NCI-H2171 treated with DMSO at 0.1 percent for 48 hours (cell line): ENCODE results near the gene PTPRE.
A peak's percentile ranks its signal among the peaks of the same experiment; 100 is the strongest.

ENCODE experiments used
- DNase-seq: peaks from one replicate; lab custom pipeline; 2025; lab: John Stamatoyannopoulos, UW

Gene PTPRE

GRCh38 chr10:127926455-127926854 lies 19.6 kb downstream of the PTPRE start:
- DNase-seq: no peak

- no peak for DNase-seq
These were observed 21.3 kb downstream of the PTPRE start for GRCh38 chr10:127928021-127928806.

GRCh38 chr10:127932521-127933270 lies 25.8 kb downstream of the PTPRE start:
- no peak for DNase-seq

- DNase-seq: no peak
These were observed 26.4 kb downstream of the PTPRE start for GRCh38 chr10:127933271-127933670.

- no peak for DNase-seq
These were observed 27.5 kb downstream of the PTPRE start for GRCh38 chr10:127934383-127934782.

DNA sequence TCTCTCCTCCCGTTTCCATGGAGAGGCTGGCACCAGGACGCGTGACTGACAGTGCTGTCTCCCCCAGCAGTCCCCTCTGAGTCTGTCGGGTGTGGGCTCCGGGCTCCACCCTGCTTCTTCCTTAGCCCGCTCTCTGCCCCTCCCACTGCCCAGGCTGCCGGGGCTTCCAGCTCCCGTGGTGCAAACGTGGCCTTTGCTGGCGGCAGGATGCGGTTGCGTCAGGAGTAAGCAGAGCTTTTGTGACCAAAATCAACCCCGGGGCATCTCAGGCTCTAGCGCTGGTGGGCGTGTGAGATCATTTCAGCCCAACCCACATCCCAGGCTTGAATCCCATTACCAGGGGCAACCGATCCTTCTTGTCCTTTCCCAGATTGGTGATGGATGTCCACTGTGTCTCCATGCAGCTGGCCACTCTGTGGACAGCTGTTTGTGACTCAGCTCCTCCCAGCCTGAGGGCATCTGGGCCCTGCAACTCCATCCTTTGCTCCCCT lies 28.2 kb downstream of the PTPRE start:
- DNase-seq: no peak

GRCh38 chr10:127937069-127937468 lies 30.2 kb downstream of the PTPRE start:
- no peak for DNase-seq

GRCh38 chr10:127937915-127938463 lies 31.1 kb downstream of the PTPRE start:
- no peak for DNase-seq

DNA sequence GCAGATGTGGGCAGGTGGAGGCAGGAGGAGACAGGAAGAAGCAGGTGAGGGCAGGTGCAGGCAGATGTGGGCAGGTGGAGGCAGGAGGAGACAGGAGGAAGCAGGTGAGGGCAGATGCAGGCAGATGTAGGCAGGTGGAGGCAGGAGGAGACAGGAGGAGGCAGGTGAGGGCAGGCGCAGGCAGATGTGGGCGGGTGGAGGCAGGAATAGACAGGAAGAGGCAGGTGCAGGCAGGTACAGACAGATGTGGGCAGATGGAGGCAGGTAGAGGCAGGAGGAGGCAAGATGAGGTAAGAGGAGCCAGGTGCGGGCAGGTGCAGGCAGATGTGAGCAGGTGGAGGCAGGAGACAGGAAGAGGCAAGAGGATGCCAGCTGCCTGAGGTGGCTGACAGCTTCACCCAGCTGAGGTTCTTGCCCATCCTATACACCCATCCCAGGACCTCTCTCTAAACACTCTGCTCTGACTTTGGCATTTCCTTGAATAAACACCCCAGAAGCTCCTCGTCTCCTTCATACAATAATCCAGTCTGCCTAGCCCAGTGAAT lies 33.0 kb downstream of the PTPRE start:
- peak; percentile 54 for DNase-seq

- no peak for DNase-seq
These were observed 34.1 kb downstream of the PTPRE start for GRCh38 chr10:127940866-127941640.

DNA sequence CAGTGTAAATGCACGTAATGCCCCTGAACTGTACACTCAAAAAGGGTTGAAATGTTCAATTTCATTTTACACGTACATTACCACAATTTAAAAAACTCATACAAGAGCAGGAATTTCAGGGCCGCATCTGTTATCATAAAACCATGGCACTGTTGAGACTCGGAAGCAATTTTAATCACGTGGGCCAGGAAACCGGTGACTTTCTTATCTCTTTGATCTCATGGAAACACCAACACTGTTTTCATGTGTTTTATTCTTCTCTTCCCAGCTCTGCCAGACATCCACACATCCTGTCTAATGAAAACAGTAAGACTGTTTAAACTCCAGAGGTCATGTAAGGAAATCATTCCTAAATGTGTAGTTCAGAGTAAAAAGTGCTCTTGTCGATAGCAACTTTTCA lies 35.9 kb downstream of the PTPRE start:
- no peak for DNase-seq

DNA sequence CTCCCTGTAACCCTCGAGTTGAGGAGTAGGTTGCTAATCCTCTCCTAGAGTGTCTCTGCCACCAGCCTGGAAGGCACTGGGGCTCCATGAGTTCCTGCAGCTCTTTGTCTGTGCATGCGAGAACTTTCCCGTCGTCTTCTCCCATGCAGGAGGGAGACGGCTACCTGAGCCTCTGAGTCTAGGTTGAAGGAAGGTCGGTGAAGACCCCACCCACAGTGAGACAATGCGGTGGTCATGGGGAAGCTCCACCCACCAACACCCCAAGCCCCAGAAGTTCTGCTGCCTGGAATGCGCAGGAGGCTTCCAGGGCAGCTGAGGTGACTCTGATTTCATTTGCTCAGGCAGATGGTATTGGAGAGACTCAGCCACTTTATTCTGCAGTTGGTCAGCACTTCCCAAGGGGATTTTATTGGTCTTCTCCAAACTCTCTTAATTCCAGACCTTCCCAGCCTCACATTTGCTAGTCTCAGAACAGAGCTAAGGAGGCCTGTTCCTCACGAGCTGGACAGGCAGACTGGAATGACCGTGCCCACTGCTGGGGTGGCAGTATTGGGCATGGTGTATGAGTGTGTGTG lies 36.5 kb downstream of the PTPRE start:
- no peak for DNase-seq

- no peak for DNase-seq
These were observed 37.4 kb downstream of the PTPRE start for GRCh38 chr10:127944256-127944655.

GRCh38 chr10:127945341-127945758 lies 38.4 kb downstream of the PTPRE start:
- peak; percentile 31 for DNase-seq

DNA sequence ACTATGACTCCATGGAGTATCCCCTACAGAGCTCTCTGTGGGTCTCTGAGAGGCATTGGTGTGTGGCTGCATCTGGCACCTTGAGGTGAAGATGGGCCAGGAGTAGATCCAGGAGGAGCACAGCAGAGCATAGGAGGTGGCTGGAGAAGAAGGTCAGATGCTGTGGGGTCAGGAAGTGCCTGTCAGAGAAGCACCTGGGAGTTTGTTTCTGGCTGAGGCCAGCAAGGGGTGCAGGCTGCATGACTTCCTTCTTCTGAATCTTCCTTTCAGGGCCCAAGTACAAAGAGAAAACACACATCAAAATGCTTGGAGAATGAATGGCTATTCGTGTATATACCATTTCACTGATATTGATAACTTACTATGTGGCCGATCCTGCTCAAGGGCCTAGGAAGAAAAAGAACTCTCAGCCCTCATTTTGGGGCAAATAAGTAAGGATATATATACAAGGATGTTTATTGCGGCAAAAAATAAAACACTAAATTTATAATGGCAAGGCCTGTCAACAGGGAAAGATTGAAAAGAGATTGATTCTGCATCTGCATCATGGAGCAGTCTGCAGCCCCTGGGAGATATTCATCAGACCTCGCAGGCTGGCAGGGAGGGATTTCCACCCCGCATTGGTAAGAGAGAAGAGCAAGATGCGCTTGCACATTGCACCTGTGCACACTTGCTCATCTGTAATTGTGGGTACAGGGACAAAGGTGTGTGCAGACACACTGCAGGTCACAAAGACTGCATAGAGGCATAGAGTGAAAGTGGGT lies 39.2 kb downstream of the PTPRE start:
- no peak for DNase-seq

DNA sequence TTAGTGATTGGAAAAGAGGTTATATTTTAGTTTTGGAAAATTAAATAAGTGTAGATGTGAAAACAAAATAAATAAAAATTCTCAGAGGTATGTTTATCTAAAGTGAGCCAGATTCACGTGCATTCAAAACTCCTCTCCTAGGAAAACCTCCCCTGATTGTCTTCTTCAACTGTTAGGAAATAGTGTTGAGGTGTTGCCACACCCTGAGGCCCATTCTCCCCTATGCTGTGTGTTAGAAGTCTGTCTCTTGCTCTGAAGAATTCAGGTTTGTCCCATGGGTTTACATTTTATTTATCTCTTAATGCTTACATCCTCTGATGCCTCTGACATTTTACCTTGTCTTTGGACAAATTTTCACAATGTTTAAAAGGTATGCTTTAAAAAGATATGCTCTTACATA lies 40.3 kb downstream of the PTPRE start:
- no peak for DNase-seq

DNA sequence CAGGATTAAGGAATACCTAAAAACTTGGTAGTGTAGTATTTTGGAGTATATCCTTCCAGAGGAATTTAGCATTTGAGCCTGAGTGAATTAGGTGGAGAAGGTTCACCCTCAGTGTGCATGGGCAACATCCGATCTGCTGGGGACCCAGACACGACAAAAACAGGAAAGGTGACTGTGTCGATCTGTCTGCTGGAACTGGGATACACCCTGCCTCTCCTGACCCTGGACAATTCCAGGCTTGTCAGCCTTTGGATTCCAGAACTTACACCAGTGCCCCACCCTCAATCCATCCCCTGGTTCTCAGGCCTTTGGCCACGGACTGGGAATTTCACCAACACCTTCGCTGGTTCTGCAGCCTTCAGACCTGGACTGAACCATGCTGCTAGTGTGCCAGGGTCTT lies 41.9 kb downstream of the PTPRE start:
- DNase-seq: no peak

- no peak for DNase-seq
These were observed 42.9 kb downstream of the PTPRE start for GRCh38 chr10:127949831-127950230.

DNA sequence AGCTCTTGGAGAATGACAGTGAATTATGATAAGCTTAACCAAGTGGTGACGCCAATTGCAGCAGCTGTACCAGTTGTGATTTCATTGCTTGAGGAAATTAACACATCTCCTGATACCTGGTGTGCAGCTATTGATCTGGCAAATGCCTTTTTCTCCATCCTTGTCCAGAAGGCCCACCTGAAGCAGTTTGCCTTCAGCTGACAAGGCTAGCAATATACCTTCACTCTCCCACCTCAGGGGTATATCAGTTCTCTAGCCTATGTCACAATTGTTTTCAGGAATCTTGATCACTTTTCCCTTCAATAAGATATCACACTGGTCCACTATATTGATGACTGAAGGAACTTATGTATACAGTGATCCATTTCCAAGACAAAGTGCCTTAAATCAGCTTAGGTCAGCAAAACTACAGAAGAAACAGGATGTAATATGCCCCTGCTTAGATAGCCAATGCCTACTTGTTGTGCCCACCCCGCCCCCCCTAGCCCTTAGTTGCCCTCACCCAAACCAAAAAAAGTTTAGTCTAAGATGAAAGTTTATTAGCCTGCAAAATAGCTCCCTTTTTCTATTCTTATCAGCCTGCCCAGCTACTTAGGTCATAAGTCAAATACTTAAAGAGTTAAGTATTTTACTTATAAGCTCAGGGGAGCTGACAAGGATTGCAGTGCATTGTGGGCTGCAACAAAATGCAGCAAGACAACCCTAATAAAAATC lies 45.1 kb downstream of the PTPRE start:
- DNase-seq: no peak

- DNase-seq: no peak
These were observed 45.6 kb downstream of the PTPRE start for GRCh38 chr10:127952575-127952869.
